Caco-2 (cell line): Measurements from ENCODE around the gene KLF7. TPM values are rescaled to one million over a fixed set of nuclear protein-coding genes. Genes with fewer than 3 reads are reported as not detected.

Source experiments
- BruUV-seq: library from RNA; stranded (reverse); fragments of 400-500 nt; replicated peaks from 2 replicates; lab custom pipeline; 2021; lab: Mats Ljungman, UMichigan
- CTCF ChIA-PET: fragments of 300-600 bp; sonication (Branson Sonifier 250); formaldehyde crosslinking; loops from one replicate; lab custom pipeline; 2022; ENCODE audit warnings: antibody characterized with exemption; lab: Charles Lee
- POLR2A ChIA-PET: fragments of 300-600 bp; sonication (Branson Sonifier 250); formaldehyde crosslinking; loops from one replicate; lab custom pipeline; 2022; ENCODE audit warnings: antibody characterized with exemption; lab: Charles Lee
- DNase-seq, 2 experiments: peaks; one replicate each; pipeline versions ENCODE4 v3.0.0 to v3.0.0-alpha.2; 2020 to 2022
- H3K27me3 ChIP-seq: replicated peaks from 2 replicates; pipeline ENCODE4 v1.6.0; 2011; ENCODE audit warnings: low read length; ENCODE audit not compliant: control insufficient read depth, insufficient read depth
- H3K36me3 ChIP-seq: 2 replicates; pipeline ENCODE4 v1.5.1; 2011; ENCODE audit warnings: low read length; ENCODE audit not compliant: control insufficient read depth, insufficient read depth
- H3K4me1 ChIP-seq: fragments of 250-450 bp; sonication (Bioruptor Pico); 2 replicates; pipeline ENCODE4 v1.5.1; 2020; ENCODE audit warnings: mild to moderate bottlenecking
- H3K4me3 ChIP-seq: 2 replicates; pipeline ENCODE4 v1.5.1; 2011; ENCODE audit warnings: low read depth, mild to moderate bottlenecking, control low read depth, low read length
- H3K9me3 ChIP-seq: fragments of 250-450 bp; sonication (Bioruptor Pico); 2 replicates; pipeline ENCODE4 v1.5.1; 2020; ENCODE audit warnings: mild to moderate bottlenecking, moderate library complexity
- H3K27ac Mint-ChIP-seq: one replicate; pipeline ENCODE4 v1.8.0; 2022; ENCODE audit warnings: mixed read lengths; ENCODE audit not compliant: unreplicated experiment
- H3K27me3 Mint-ChIP-seq: one replicate; pipeline ENCODE4 v1.8.0; 2022; ENCODE audit warnings: mixed read lengths; ENCODE audit not compliant: insufficient read depth, unreplicated experiment
- H3K36me3 Mint-ChIP-seq: one replicate; pipeline ENCODE4 v1.8.0; 2022; ENCODE audit warnings: mild to moderate bottlenecking, mixed read lengths; ENCODE audit not compliant: insufficient read depth, unreplicated experiment
- H3K4me1 Mint-ChIP-seq: one replicate; pipeline ENCODE4 v1.8.0; 2022; ENCODE audit warnings: low read depth, mixed read lengths; ENCODE audit not compliant: unreplicated experiment
- H3K4me3 Mint-ChIP-seq: one replicate; pipeline ENCODE4 v1.8.0; 2022; ENCODE audit warnings: mild to moderate bottlenecking, moderate library complexity, mixed read lengths; ENCODE audit not compliant: unreplicated experiment
- H3K9me3 Mint-ChIP-seq: one replicate; pipeline ENCODE4 v1.8.0; 2022; ENCODE audit warnings: mixed read lengths; ENCODE audit not compliant: unreplicated experiment
- CTCF ChIP-seq, 2 experiments: fragments of 200-600 bp in 1 of 2; IDR thresholded peaks; 1 replicate in 1 of 2; 2 replicates in 1 of 2; pipeline versions ENCODE4 v1.5.1 to v1.8.0; 2011 to 2022; ENCODE audit warnings: antibody characterized with exemption in 1 of 2, control low read depth in 1 of 2, inconsistent platforms in 1 of 2, low read depth in 1 of 2, low read length in 1 of 2, mild to moderate bottlenecking in 1 of 2, moderate library complexity in 1 of 2; ENCODE audit not compliant: insufficient read depth in 1 of 2, severe bottlenecking in 1 of 2, unreplicated experiment in 1 of 2
- intact Hi-C: fragments of 100-400 bp; cut with micrococcal nuclease; formaldehyde crosslinking; loops from one replicate; pipeline ENCODE4 v1.10.0; 2022; ENCODE audit not compliant: unreplicated experiment
- total RNA-seq: library from RNA; stranded (reverse); gene quantifications from 2 replicates; pipeline ENCODE4 v1.2.3, GENCODE V29; 2022

The KLF7 gene
- total RNA-seq, 1 experiment from 2014 or later, result 0.36 TPM

GRCh38 chr2:207161247-207162123, 4.3 kb downstream of the KLF7 start:
- peaks cover 9% of the 10 kb centered on the region for H3K4me1 Mint-ChIP-seq
- no peak for DNase-seq
- peaks cover 10% of the 10 kb centered on the region for H3K27me3 ChIP-seq
- no peaks in the 10 kb centered on the region for H3K9me3 Mint-ChIP-seq
- H3K36me3 Mint-ChIP-seq, result peaks cover 7% of the 10 kb centered on the region
- BruUV-seq, result no TSS peak
- POLR2A ChIA-PET, result no interaction called here
- no peak overlapping the region for H3K4me3 Mint-ChIP-seq
- H3K4me3 ChIP-seq, result no peak overlapping the region
- no peak overlapping the region for H3K27ac Mint-ChIP-seq
- no peak for TF ChIP-seq CTCF (IDR thresholded peaks at IDR 0.05; ENCODE audit: insufficient read depth in 1 of 2, low read depth in 1 of 2, low read length in 1 of 2, severe bottlenecking in 1 of 2, unreplicated experiment in 1 of 2)
- peaks cover 20% of the 10 kb centered on the region for H3K27me3 Mint-ChIP-seq
- CTCF ChIA-PET, result no interaction called here
- H3K9me3 ChIP-seq, result no peaks in the 10 kb centered on the region
- H3K36me3 ChIP-seq, result no peaks in the 10 kb centered on the region
- peaks cover 10% of the 10 kb centered on the region; the same call in 1 of the 2 replicates for H3K4me1 ChIP-seq
- intact Hi-C loops, result no loop called here

GRCh38 chr2:207160115-207160514, 5.6 kb downstream of the KLF7 start:
- H3K27me3 ChIP-seq, result peaks cover 9% of the 10 kb centered on the region
- BruUV-seq, result no TSS peak
- H3K36me3 ChIP-seq, result no peaks in the 10 kb centered on the region
- intact Hi-C loops, result no loop called here
- Mint-ChIP-seq H3K36me3 (no peaks in the 10 kb centered on the region), H3K27me3 (peaks cover 22% of the 10 kb centered on the region), H3K4me1 (peaks cover 9% of the 10 kb centered on the region), H3K27ac (no peak overlapping the region), H3K4me3 (no peak overlapping the region), H3K9me3 (no peaks in the 10 kb centered on the region)
- no peaks in the 10 kb centered on the region for H3K9me3 ChIP-seq
- no peak overlapping the region for H3K4me3 ChIP-seq
- no peak for DNase-seq
- POLR2A ChIA-PET, result no interaction called here
- peaks cover 10% of the 10 kb centered on the region; the same call in 1 of the 2 replicates for H3K4me1 ChIP-seq
- no peak for TF ChIP-seq CTCF (IDR thresholded peaks at IDR 0.05; ENCODE audit: insufficient read depth in 1 of 2, low read depth in 1 of 2, low read length in 1 of 2, severe bottlenecking in 1 of 2, unreplicated experiment in 1 of 2)
- CTCF ChIA-PET, result no interaction called here

GRCh38 chr2:207159002-207159401, 6.7 kb downstream of the KLF7 start:
- Histone ChIP-seq H3K36me3 (no peaks in the 10 kb centered on the region), H3K9me3 (no peaks in the 10 kb centered on the region), H3K4me1 (peaks cover 4% of the 10 kb centered on the region; the same call in 1 of the 2 replicates), H3K27me3 (peaks cover 2% of the 10 kb centered on the region; the same call in 1 of the 2 replicates), H3K4me3 (no peak overlapping the region)
- Mint-ChIP-seq H3K4me3 (no peak overlapping the region), H3K36me3 (no peaks in the 10 kb centered on the region), H3K27ac (no peak overlapping the region), H3K27me3 (peaks cover 21% of the 10 kb centered on the region), H3K9me3 (no peaks in the 10 kb centered on the region), H3K4me1 (peaks cover 9% of the 10 kb centered on the region)
- TF ChIP-seq CTCF (IDR thresholded peaks at IDR 0.05; ENCODE audit: insufficient read depth in 1 of 2, low read depth in 1 of 2, low read length in 1 of 2, severe bottlenecking in 1 of 2, unreplicated experiment in 1 of 2), result no peak
- no peak for DNase-seq
- intact Hi-C loops, result no loop called here
- CTCF ChIA-PET, result no interaction called here
- no TSS peak for BruUV-seq
- POLR2A ChIA-PET, result no interaction called here
